GM12878 (cell line): ENCODE results near the gene OR6K6.

Source experiments
- MYC ChIP-seq: IDR thresholded peaks from 2 replicates; pipeline ENCODE4 v1.6.1; 2011; ENCODE audit warnings: mild to moderate bottlenecking, low read length, moderate library complexity, inconsistent platforms; ENCODE audit not compliant: insufficient read depth, insufficient replicate concordance, insufficient read length, severe bottlenecking
- POLR2AphosphoS5 ChIP-seq: IDR thresholded peaks from 2 replicates; pipeline ENCODE4 v1.6.1; 2011; ENCODE audit warnings: mild to moderate bottlenecking, low read length, inconsistent platforms
- TCF7 ChIP-seq: IDR thresholded peaks from 2 replicates; pipeline ENCODE4 v1.6.1; 2014; ENCODE audit warnings: antibody characterized with exemption, borderline replicate concordance
- TF ChIP-seq, protein P1 (sequence below): IDR thresholded peaks from 2 replicates; pipeline ENCODE4 v1.6.1; 2012; ENCODE audit warnings: low read depth, low read length, improper control_type of control experiment
- TF ChIP-seq, protein P2 (sequence below): fragments of 450-650 bp; IDR thresholded peaks from 2 replicates; pipeline ENCODE4 v1.6.1; 2017; ENCODE audit warnings: antibody characterized with exemption, mild to moderate bottlenecking, moderate library complexity
- TF ChIP-seq, protein P3 (sequence below), 3 experiments: IDR thresholded peaks in 2 of 3; conservative IDR thresholded peaks in 1 of 3; 2 replicates each; pipeline ENCODE4 v1.5.1; 2011; ENCODE audit warnings: low read depth in 3 of 3, low read length in 3 of 3, mild to moderate bottlenecking in 3 of 3, control low read depth in 2 of 3, moderate library complexity in 2 of 3, inconsistent platforms in 1 of 3, mixed read lengths in 1 of 3; ENCODE audit not compliant: control insufficient read depth in 2 of 3, insufficient read depth in 1 of 3; ENCODE audit errors: extremely low read depth in 1 of 3

DNA sequence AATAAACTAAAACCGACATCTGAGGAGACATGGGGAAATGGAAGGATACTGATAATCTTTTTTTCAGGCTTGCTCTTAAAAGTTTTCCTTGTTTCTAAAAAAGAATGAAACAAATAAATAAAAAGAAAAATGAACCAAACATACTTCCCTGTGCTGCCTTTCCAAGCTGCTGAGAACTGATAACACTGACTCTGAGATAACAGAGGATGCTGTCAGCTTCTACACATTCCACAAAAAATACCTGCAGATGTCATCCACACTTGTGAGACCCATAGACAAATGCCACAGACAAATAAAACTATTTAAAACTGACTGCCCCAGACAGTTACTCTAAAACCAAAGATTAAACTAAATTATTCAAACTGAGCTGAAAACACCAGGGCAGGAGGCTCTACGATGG, 22.0 kb upstream of the OR6K6 start:
- TF ChIP-seq MYC (no peak), TCF7 (no peak), POLR2AphosphoS5 (no peak)
- TF ChIP-seq, protein P1, sequence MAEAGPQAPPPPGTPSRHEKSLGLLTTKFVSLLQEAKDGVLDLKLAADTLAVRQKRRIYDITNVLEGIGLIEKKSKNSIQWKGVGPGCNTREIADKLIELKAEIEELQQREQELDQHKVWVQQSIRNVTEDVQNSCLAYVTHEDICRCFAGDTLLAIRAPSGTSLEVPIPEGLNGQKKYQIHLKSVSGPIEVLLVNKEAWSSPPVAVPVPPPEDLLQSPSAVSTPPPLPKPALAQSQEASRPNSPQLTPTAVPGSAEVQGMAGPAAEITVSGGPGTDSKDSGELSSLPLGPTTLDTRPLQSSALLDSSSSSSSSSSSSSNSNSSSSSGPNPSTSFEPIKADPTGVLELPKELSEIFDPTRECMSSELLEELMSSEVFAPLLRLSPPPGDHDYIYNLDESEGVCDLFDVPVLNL: no peak
- TF ChIP-seq, protein P2, sequence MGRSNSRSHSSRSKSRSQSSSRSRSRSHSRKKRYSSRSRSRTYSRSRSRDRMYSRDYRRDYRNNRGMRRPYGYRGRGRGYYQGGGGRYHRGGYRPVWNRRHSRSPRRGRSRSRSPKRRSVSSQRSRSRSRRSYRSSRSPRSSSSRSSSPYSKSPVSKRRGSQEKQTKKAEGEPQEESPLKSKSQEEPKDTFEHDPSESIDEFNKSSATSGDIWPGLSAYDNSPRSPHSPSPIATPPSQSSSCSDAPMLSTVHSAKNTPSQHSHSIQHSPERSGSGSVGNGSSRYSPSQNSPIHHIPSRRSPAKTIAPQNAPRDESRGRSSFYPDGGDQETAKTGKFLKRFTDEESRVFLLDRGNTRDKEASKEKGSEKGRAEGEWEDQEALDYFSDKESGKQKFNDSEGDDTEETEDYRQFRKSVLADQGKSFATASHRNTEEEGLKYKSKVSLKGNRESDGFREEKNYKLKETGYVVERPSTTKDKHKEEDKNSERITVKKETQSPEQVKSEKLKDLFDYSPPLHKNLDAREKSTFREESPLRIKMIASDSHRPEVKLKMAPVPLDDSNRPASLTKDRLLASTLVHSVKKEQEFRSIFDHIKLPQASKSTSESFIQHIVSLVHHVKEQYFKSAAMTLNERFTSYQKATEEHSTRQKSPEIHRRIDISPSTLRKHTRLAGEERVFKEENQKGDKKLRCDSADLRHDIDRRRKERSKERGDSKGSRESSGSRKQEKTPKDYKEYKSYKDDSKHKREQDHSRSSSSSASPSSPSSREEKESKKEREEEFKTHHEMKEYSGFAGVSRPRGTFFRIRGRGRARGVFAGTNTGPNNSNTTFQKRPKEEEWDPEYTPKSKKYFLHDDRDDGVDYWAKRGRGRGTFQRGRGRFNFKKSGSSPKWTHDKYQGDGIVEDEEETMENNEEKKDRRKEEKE: no peak
- TF ChIP-seq, protein P3, sequence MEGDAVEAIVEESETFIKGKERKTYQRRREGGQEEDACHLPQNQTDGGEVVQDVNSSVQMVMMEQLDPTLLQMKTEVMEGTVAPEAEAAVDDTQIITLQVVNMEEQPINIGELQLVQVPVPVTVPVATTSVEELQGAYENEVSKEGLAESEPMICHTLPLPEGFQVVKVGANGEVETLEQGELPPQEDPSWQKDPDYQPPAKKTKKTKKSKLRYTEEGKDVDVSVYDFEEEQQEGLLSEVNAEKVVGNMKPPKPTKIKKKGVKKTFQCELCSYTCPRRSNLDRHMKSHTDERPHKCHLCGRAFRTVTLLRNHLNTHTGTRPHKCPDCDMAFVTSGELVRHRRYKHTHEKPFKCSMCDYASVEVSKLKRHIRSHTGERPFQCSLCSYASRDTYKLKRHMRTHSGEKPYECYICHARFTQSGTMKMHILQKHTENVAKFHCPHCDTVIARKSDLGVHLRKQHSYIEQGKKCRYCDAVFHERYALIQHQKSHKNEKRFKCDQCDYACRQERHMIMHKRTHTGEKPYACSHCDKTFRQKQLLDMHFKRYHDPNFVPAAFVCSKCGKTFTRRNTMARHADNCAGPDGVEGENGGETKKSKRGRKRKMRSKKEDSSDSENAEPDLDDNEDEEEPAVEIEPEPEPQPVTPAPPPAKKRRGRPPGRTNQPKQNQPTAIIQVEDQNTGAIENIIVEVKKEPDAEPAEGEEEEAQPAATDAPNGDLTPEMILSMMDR (IDR thresholded peaks at IDR 0.05 in 2 of 3, conservative IDR thresholded peaks at IDR 0.05 in 1 of 3; ENCODE audit: control insufficient read depth in 2 of 3, extremely low read depth in 1 of 3, insufficient read depth in 1 of 3, low read depth in 3 of 3, low read length in 3 of 3): no peak
